Measurements from ENCODE around the gene TBKBP1.

TBKBP1 gene

GRCh38 chr17:47693731-47694580 is at the start of gene TBKBP1:
Gene TBKBP1 (plus strand): TSS chr17:47694161. CDS start chr17:47696113, 1,952 bp downstream.
- H3K27ac ChIP-seq, result peak within 1 kb of the TSS; percentile 62
- H3K9me3 ChIP-seq (ENCODE audit: control insufficient read depth, low read length), result no peaks in the 10 kb centered on the region
- TF ChIP-seq CTCF (IDR thresholded peaks at IDR 0.05), result no peak
- no peaks in the 10 kb centered on the region for H3K27me3 ChIP-seq (ENCODE audit: control insufficient read depth, insufficient read depth, low read length)
- no peaks in the 10 kb centered on the region for H3K36me3 ChIP-seq (ENCODE audit: control insufficient read depth, insufficient read depth, low read length)
- H3K4me3 ChIP-seq (ENCODE audit: low read depth, low read length), result peak within 1 kb of the TSS; percentile 63
- peak within 1 kb of the TSS; percentile 85 for H3K4me2 ChIP-seq (ENCODE audit: low read length)
- peak within 1 kb of the TSS; percentile 93 for H2AFZ ChIP-seq
- peaks cover 7% of the 10 kb centered on the region for H3K4me1 ChIP-seq
- peaks cover 3% of the 10 kb centered on the region for H3K79me2 ChIP-seq
- no peak within 1 kb of the TSS for H3K9ac ChIP-seq

GRCh38 chr17:47644324-47644723 is 49.6 kb upstream of the TBKBP1 start:
- no peak overlapping the region for H3K9ac ChIP-seq
- no peak overlapping the region for H3K4me2 ChIP-seq (ENCODE audit: low read length)
- no peak overlapping the region for H2AFZ ChIP-seq
- H3K27ac ChIP-seq, result no peak overlapping the region
- H3K79me2 ChIP-seq, result peaks cover 2% of the 10 kb centered on the region
- H3K27me3 ChIP-seq (ENCODE audit: control insufficient read depth, insufficient read depth, low read length), result no peaks in the 10 kb centered on the region
- no peak overlapping the region for H3K4me3 ChIP-seq (ENCODE audit: low read depth, low read length)
- H3K36me3 ChIP-seq (ENCODE audit: control insufficient read depth, insufficient read depth, low read length), result no peaks in the 10 kb centered on the region
- peaks cover 5% of the 10 kb centered on the region for H3K4me1 ChIP-seq
- TF ChIP-seq CTCF (IDR thresholded peaks at IDR 0.05), result no peak
- H3K9me3 ChIP-seq (ENCODE audit: control insufficient read depth, low read length), result no peaks in the 10 kb centered on the region

- TF ChIP-seq CTCF (IDR thresholded peaks at IDR 0.05), result no peak
- H3K4me2 ChIP-seq (ENCODE audit: low read length), result peak within 1 kb of the TSS; percentile 92
- peak within 1 kb of the TSS; percentile 17 for H3K9ac ChIP-seq
- H3K9me3 ChIP-seq (ENCODE audit: control insufficient read depth, low read length), result no peaks in the 10 kb centered on the region
- peaks cover 5% of the 10 kb centered on the region for H3K4me1 ChIP-seq
- peak within 1 kb of the TSS; percentile 90 for H2AFZ ChIP-seq
- H3K36me3 ChIP-seq (ENCODE audit: control insufficient read depth, insufficient read depth, low read length), result no peaks in the 10 kb centered on the region
- peak within 1 kb of the TSS; percentile 78 for H3K4me3 ChIP-seq (ENCODE audit: low read depth, low read length)
- H3K27ac ChIP-seq, result peak within 1 kb of the TSS; percentile 79
- peaks cover 29% of the 10 kb centered on the region for H3K79me2 ChIP-seq
- no peaks in the 10 kb centered on the region for H3K27me3 ChIP-seq (ENCODE audit: control insufficient read depth, insufficient read depth, low read length)
These were observed 44.6 kb upstream of the TBKBP1 start, which contains the start of gene KPNB1 for GRCh38 chr17:47649153-47649971. Gene KPNB1 (plus strand): TSS chr17:47649919. CDS start chr17:47650245, 326 bp downstream.

- Histone ChIP-seq H3K4me1 (peaks cover 5% of the 10 kb centered on the region), H3K36me3 (ENCODE audit: control insufficient read depth, insufficient read depth, low read length) (no peaks in the 10 kb centered on the region), H3K9ac (no peak overlapping the region), H3K27ac (peak overlapping the region; percentile 79), H3K27me3 (ENCODE audit: control insufficient read depth, insufficient read depth, low read length) (no peaks in the 10 kb centered on the region), H3K4me3 (ENCODE audit: low read depth, low read length) (peak overlapping the region; percentile 73), H3K4me2 (ENCODE audit: low read length) (peak overlapping the region; percentile 58), H2AFZ (peak overlapping the region; percentile 65), H3K9me3 (ENCODE audit: control insufficient read depth, low read length) (no peaks in the 10 kb centered on the region), H3K79me2 (peaks cover 29% of the 10 kb centered on the region)
- TF ChIP-seq CTCF (IDR thresholded peaks at IDR 0.05), result no peak
These were observed 43.9 kb upstream of the TBKBP1 start for GRCh38 chr17:47649972-47650524.
